OCI-M2 (cell line): ENCODE data around the gene SLC38A10.

Experiments used
- DNase-seq: peaks from one replicate; lab custom pipeline; 2025; ENCODE audit not compliant: unreplicated experiment; lab: John Stamatoyannopoulos, UW

Gene SLC38A10

DNA sequence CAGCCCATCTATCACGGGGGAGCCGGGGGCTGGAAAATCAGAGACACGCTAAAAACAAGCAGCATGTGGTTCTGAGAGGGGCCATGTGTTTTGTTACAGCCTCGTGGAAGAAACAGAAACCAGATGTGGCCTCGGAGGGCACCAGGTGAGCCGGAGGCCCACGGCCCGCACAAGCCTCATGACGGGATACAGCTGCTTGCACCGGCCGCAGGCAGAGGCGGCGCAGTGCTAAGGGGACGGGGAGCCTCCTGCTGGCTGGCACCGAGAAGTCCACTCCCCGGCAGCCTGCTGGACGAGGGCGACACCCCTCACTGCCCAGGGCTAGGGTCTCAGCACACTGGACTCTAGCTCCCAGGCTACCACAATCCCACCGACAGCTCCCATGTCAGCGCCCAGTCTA lies 36.8 kb downstream of the SLC38A10 start:
- no peak for DNase-seq

- no peak for DNase-seq
These were observed 37.6 kb downstream of the SLC38A10 start for GRCh38 chr17:81257533-81257932.

GRCh38 chr17:81256616-81257015 lies 38.5 kb downstream of the SLC38A10 start:
- DNase-seq: no peak

DNA sequence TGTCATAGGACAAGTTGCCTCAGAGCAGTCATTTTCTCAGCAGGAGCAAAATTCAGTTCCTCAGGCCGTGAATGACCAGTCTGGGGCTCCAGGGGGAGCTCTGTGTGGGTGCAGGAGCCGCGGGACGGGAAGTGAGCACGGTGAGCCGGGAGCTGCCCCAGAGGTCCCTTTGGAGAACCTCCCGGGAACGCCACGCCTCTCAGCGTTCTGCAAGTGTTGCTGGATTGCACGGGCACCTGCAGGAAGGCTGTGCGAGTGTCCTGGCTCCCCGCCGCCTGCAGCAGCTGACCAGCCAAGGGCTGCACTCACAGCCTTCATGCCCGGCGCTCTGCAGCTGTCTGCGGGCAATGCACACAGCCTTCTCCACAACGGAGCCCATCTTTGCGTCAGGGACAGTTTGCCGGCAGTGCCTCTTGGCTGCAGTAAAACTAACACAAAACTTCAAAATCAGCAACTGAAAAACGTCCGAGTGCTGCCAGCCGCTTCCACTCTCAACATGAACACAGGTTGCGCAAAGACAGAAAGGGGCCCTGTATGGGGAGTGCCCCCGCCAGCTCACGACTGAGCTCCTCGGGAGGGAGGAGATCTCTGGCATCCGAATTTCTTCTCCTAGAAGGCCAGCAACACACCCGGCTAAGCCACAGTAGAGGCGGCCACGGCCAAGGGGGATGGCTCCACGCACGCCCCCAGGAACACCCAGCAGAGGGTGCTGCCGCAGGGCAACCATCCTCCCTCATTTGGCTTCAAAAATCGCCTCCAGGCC lies 40.0 kb downstream of the SLC38A10 start:
- DNase-seq: no peak

GRCh38 chr17:81253358-81254131 lies 41.6 kb downstream of the SLC38A10 start:
- no peak for DNase-seq

DNA sequence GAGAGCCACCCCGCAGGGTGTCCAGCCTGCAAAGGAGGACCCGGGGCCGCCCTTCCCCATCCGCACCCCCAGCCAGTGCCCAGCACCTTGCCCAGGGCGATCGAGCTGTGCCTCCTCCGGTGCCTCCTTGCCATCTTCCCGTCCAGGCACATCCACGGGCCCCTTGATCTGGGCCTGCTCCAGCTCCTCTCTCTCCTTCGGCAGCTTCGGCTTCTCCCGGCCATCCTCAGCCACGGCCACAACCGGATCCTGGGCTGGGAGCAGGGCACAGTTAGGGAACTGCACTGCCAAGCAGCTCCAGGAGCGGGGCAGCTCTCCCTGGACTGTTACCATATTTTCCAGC lies 42.1 kb downstream of the SLC38A10 start:
- no peak for DNase-seq

GRCh38 chr17:81252326-81252986 lies 42.7 kb downstream of the SLC38A10 start:
- DNase-seq: no peak

DNA sequence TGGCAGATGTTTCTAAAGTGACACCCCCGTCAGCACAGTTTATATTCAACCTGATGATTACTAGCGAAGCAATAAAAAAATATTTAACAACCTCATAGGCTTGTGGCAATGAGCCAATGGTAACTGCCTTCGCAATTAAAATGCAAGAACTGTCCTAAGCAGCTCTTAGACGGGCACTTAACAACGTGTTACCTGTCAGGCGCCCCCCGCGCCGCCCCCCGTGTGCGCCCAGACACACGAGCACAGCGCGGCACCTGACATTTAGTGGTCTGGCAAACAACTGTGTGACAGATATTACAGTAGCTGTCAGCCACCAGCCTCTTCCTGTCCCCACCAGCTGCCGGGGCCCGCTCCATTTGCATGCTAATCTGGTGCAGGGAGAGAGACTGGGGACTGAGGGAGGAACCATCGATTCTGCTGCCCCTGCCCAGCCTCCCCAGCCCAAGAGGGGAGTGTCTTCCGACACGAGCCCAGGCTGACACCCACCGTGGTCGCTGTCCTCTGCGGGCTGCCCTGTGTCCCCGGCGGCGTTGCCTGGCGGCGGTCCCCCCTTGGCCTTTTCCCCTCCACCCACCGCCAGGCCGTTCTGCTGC lies 43.3 kb downstream of the SLC38A10 start:
- no peak for DNase-seq

GRCh38 chr17:81251094-81251708 lies 43.9 kb downstream of the SLC38A10 start:
- no peak for DNase-seq

DNA sequence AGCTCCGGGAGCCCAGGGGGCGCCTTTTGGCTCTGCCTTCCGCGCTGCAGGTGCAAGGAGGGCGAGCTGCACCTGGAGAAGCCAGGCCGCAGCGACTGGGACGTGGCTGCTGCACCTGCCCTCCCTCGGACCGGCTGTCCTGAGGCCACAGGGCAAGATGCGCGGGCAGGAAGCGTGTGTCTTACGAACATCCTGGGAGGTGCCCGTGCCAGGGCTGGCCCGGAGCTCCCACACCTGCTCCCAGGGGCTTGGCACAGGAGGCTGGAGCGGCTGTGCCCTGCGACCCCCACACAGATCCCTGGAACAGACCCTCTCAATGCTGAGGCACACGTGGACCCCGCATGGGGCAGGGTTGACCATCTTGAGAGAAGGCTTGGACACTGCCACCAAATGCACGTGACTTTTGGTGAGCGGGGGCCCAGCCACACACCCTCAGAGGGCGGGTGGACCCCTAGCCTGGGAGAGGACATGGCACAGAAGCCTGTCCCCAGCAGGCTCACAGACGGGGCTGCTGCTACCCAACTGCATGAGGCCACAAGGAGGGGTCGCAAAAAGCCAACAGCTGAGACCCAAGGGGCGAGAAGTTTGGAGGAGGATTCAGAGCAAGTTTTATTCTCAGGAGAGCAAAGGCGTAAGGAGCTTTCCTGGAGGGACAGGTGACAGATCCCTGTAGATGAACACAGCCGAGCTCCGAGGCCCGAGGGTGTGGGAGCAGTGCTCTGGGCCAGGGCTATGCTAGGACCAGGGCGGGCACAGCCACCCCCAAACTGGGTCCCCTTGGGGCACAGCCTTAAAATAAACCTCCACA lies 44.6 kb downstream of the SLC38A10 start:
- no peak for DNase-seq

DNA sequence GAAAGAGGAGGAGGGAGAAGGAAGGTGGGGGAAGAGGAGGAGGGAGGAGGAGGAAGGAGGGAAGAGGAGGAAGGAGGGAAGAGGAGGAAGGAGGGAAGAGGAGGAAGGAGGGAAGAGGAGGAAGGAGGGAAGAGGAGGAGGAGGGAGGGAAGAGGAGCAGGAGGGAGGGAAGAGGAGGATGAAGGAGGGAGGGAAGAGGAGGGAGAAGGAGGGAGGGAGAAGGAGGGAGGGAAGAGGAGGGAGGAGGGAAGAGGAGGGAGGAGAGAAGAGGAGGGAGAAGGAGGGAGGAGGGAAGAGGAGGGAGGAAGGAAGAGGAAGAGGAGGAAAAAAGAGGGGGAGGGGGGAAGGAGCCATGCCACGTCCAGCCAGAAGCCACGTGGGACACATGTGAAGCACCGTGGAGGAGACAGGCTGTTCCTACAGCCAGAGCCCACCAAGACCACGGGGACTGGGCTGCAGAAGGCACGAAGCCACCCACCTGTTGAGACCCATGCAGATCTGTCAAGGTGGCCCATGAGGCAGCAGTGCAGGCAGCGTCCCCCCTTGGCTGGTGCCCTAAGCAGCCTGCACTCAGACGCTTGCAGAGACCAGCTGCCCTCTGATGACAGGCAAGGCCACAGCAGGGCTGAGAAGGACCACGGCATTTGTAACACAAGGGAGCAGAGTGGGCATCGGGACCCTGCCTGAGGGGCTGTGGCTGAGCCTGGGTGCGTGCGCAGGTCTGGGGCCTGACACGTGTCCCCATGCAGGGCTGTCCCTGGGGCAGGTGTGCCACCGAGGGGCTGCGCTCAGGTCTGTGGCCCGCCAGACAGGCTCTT lies 45.7 kb downstream of the SLC38A10 start:
- no peak for DNase-seq

DNA sequence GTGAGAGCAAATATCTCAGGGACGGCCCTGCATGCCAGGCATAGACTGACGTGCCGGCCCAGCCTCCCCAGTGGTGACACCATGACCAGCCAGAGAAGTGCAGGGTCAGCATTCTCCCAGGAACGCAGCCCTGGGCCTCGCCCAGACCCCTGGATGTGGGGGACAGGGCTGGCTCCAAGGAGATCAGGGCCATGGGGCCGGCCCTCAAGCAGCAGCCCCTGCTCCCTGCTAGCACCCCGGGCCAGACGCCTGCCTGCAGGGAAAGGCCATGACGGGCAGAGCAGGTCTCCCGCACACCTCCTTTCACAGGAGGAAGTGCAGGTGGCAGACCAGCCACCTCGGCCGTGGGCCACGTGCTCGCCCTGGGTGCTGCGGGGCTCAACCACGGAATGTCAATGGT lies 46.5 kb downstream of the SLC38A10 start:
- DNase-seq: no peak

- no peak for DNase-seq
These were observed 47.6 kb downstream of the SLC38A10 start for GRCh38 chr17:81247339-81247990.

- DNase-seq: no peak
These were observed 48.3 kb downstream of the SLC38A10 start for GRCh38 chr17:81246679-81247338.

DNA sequence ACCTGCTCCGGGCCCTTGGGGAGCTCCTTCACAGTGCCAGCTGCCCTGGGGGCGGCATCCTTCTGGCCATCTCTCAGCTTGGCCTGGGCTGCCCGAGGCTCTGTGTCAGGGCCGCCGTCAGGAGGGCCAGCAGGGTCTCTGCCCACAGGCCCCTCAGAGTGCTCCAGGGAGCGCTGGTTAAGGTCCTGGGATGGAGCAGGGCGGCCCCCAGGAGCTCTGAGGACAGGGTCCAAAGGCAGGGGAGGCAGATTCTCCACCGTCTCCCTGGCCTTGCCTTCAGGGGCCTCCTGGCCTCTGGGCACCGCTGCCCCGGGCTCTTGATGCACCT lies 48.8 kb downstream of the SLC38A10 start:
- no peak for DNase-seq

DNA sequence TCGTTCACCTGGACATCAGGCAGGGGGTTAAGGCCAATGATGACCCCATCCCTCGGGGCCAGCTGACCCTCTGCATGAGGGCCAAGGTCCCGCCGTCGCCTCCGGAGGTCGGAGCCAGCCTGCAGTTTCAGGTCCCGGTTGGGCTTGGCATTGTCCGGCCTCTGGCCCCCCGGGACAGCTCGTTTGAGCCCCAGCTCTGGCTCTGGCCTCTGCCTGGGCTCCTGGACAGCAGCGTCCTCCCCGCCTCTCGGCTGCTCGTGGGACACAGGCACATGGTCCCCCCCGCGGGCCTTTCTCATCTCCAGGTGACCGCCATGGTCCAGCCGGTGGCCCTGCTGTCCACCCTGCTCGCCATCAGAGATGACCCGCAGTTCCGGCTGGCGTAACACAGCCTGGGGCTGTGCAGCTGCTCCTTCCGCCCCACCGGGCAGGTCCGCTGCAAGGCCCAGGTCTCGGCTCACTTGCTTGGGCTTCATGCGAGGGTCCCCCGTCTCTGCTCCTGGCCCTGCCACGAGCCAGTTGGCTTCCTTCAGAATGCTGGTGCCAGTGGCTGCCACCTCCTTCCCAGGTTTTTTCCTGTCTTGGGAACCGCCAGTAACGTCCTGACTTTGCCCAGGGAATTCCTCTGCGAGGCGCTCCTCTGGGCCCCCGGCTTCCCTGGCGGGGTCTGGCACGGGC lies 49.3 kb downstream of the SLC38A10 start:
- no peak for DNase-seq

- DNase-seq: no peak
These were observed 50.0 kb downstream of the SLC38A10 start for GRCh38 chr17:81245024-81245664.
